H7 (cell line): ENCODE data around the gene INPP5A. TPM values are rescaled to one million over a fixed set of nuclear protein-coding genes. Genes with fewer than 3 reads are reported as not detected.

Experiments used
- DNase-seq: peaks from one replicate; pipeline ENCODE4 v3.0.0; 2012
- H3K27me3 ChIP-seq: 2 replicates; pipeline ENCODE4 v1.6.0; 2011; ENCODE audit warnings: mild to moderate bottlenecking, low read length; ENCODE audit not compliant: control insufficient read depth, insufficient read depth
- H3K36me3 ChIP-seq: replicated peaks from 2 replicates; pipeline ENCODE4 v1.5.1; 2011; ENCODE audit warnings: low read length; ENCODE audit not compliant: control insufficient read depth, insufficient read depth
- H3K4me3 ChIP-seq: 2 replicates; pipeline ENCODE4 v1.5.1; 2011; ENCODE audit warnings: low read depth, mild to moderate bottlenecking, control low read depth, low read length, moderate library complexity; ENCODE audit not compliant: insufficient read depth
- total RNA-seq: library from RNA; depleted of rRNA; stranded (reverse); fragments of >200 nt; shearing (Covaris generic); gene quantifications from 2 replicates; pipeline ENCODE4 v1.2.3, GENCODE V29; 2014

INPP5A gene
- total RNA-seq, 1 experiment from 2014 or later = 29.2 TPM

- DNase-seq = peak; percentile 58
- Histone ChIP-seq H3K27me3 (no peaks in the 10 kb centered on the region), H3K36me3 (no peaks in the 10 kb centered on the region), H3K4me3 (no peak overlapping the region)
These were observed 151.2 kb downstream of the INPP5A start for GRCh38 chr10:132688580-132689420.

GRCh38 chr10:132689721-132690360 lies 152.3 kb downstream of the INPP5A start:
- H3K27me3 ChIP-seq = no peaks in the 10 kb centered on the region
- H3K36me3 ChIP-seq = no peaks in the 10 kb centered on the region
- DNase-seq = peak; percentile 58
- H3K4me3 ChIP-seq = no peak overlapping the region

GRCh38 chr10:132690401-132690800 lies 152.8 kb downstream of the INPP5A start:
- H3K27me3 ChIP-seq = no peaks in the 10 kb centered on the region
- H3K36me3 ChIP-seq = no peaks in the 10 kb centered on the region
- DNase-seq = peak; percentile 30
- H3K4me3 ChIP-seq = no peak overlapping the region

- Histone ChIP-seq H3K27me3 (no peaks in the 10 kb centered on the region), H3K36me3 (no peaks in the 10 kb centered on the region), H3K4me3 (no peak overlapping the region)
- peak; percentile 45 for DNase-seq
These were observed 153.4 kb downstream of the INPP5A start for GRCh38 chr10:132690821-132691610.

- Histone ChIP-seq H3K4me3 (no peak overlapping the region), H3K27me3 (no peaks in the 10 kb centered on the region), H3K36me3 (no peaks in the 10 kb centered on the region)
- DNase-seq = peak; percentile 47
These were observed 154.1 kb downstream of the INPP5A start for GRCh38 chr10:132691711-132692153.

- no peaks in the 10 kb centered on the region for H3K36me3 ChIP-seq
- no peak overlapping the region for H3K4me3 ChIP-seq
- no peak for DNase-seq
- no peaks in the 10 kb centered on the region for H3K27me3 ChIP-seq
These were observed 154.7 kb downstream of the INPP5A start for GRCh38 chr10:132692311-132692710.

GRCh38 chr10:132693676-132694075 lies 156.1 kb downstream of the INPP5A start:
- Histone ChIP-seq H3K36me3 (no peaks in the 10 kb centered on the region), H3K27me3 (no peaks in the 10 kb centered on the region), H3K4me3 (no peak overlapping the region)
- DNase-seq = no peak

- Histone ChIP-seq H3K27me3 (no peaks in the 10 kb centered on the region), H3K4me3 (no peak overlapping the region), H3K36me3 (no peaks in the 10 kb centered on the region)
- no peak for DNase-seq
These were observed 158.6 kb downstream of the INPP5A start for GRCh38 chr10:132696204-132696603.

GRCh38 chr10:132696728-132697577 lies 159.4 kb downstream of the INPP5A start:
- H3K36me3 ChIP-seq = no peaks in the 10 kb centered on the region
- peak; percentile 51 for DNase-seq
- no peak overlapping the region for H3K4me3 ChIP-seq
- no peaks in the 10 kb centered on the region for H3K27me3 ChIP-seq

- no peak overlapping the region for H3K4me3 ChIP-seq
- DNase-seq = no peak
- H3K36me3 ChIP-seq = no peaks in the 10 kb centered on the region
- H3K27me3 ChIP-seq = no peaks in the 10 kb centered on the region
These were observed 160.1 kb downstream of the INPP5A start for GRCh38 chr10:132697578-132698200.

GRCh38 chr10:132698211-132698751 lies 160.7 kb downstream of the INPP5A start:
- Histone ChIP-seq H3K36me3 (no peaks in the 10 kb centered on the region), H3K4me3 (no peak overlapping the region), H3K27me3 (no peaks in the 10 kb centered on the region)
- DNase-seq = peak; percentile 60

GRCh38 chr10:132698761-132699391 lies 161.3 kb downstream of the INPP5A start:
- Histone ChIP-seq H3K4me3 (no peak overlapping the region), H3K36me3 (no peaks in the 10 kb centered on the region), H3K27me3 (no peaks in the 10 kb centered on the region)
- peak; percentile 65 for DNase-seq
